ENCODE results near the gene OSCP1.

The OSCP1 gene

GRCh38 chr1:36380782-36381181 lies 69.5 kb downstream of the OSCP1 start:
- no peak for DNase-seq

- no peak for DNase-seq
These were observed 70.1 kb downstream of the OSCP1 start for GRCh38 chr1:36380143-36380619.

GRCh38 chr1:36377791-36378492 lies 72.3 kb downstream of the OSCP1 start:
- no peak for DNase-seq

- no peak for DNase-seq
These were observed 77.6 kb downstream of the OSCP1 start for GRCh38 chr1:36372617-36373016.

- peak; percentile 83 for DNase-seq
These were observed 81.0 kb downstream of the OSCP1 start for GRCh38 chr1:36369061-36369861.

All from femur (tissue), 1 donor.